Uterus (tissue), 4 donors: ENCODE results near the gene DLGAP3. TPM values are rescaled to one million over a fixed set of nuclear protein-coding genes. Genes with fewer than 3 reads are reported as not detected.
"Not testable (repeated sequence)": the region's sequence is repeated elsewhere in the genome, so short reads cannot be mapped to it uniquely, and the experiment has no call there.

Source experiments
- DNase-seq, 2 donors: peaks; one replicate each; pipeline ENCODE4 v3.0.0-alpha.2; 2019 to 2020
- H3K27ac ChIP-seq, 2 donors: fragments of 200-600 bp; sonication (generic); 1 replicate in 1 of 2; 2 replicates in 1 of 2; pipeline ENCODE4 v1.5.1; 2016 to 2018
- H3K27me3 ChIP-seq, 2 donors: fragments of 200-600 bp; sonication (generic); one replicate each; pipeline ENCODE4 v1.5.1; 2018 to 2019; ENCODE audit warnings: control low read depth in 1 of 2
- H3K36me3 ChIP-seq, 2 donors: fragments of 200-600 bp; sonication (generic); one replicate each; pipeline ENCODE4 v1.5.1; 2019; ENCODE audit warnings: control low read depth in 1 of 2
- H3K4me1 ChIP-seq, 2 donors: fragments of 200-600 bp; sonication (generic); one replicate each; pipeline ENCODE4 v1.5.1; 2018 to 2019; ENCODE audit warnings: control low read depth in 1 of 2
- H3K4me3 ChIP-seq, 2 donors: fragments of 200-600 bp; sonication (generic); 1 replicate in 1 of 2; 2 replicates in 1 of 2; pipeline ENCODE4 v1.5.1; 2018 to 2019; ENCODE audit warnings: mild to moderate bottlenecking in 1 of 2
- H3K9me3 ChIP-seq, 2 donors: fragments of 200-600 bp; sonication (generic); one replicate each; pipeline ENCODE4 v1.5.1; 2019; ENCODE audit warnings: control low read depth in 1 of 2
- CTCF ChIP-seq, 4 experiments: fragments of 200-600 bp in 2 of 4; fragments of 450-650 bp in 2 of 4; sonication (generic) in 2 of 4; IDR thresholded peaks; one replicate each; pipeline ENCODE4 v1.5.1; 2016 to 2019; ENCODE audit warnings: antibody characterized with exemption in 4 of 4, mild to moderate bottlenecking in 2 of 4, moderate library complexity in 1 of 4
- POLR2A ChIP-seq, 2 donors: fragments of 450-650 bp; IDR thresholded peaks; one replicate each; pipeline ENCODE4 v1.6.1; 2016; ENCODE audit warnings: antibody characterized with exemption in 2 of 2, mild to moderate bottlenecking in 1 of 2, moderate library complexity in 1 of 2
- intact Hi-C: fragments of 100-400 bp; cut with DNase I; formaldehyde crosslinking; loops from one replicate; pipeline ENCODE4 v1.15.1; 2023; ENCODE audit warnings: low total_unique reads
- total RNA-seq, 4 donors: library from RNA; depleted of rRNA in 3 of 4; stranded (reverse); fragments of >200 nt in 3 of 4; gene quantifications; one replicate each; pipeline versions ENCODE4 v1.1.0 to v1.2.4, GENCODE V29; 2014 to 2023
- donor health status: DM: yes; HTN: yes; CAD: no.

DLGAP3 gene
- total RNA-seq, 4 donors from 2014 or later, result 0.14 TPM; not detected in 3

GRCh38 chr1:34827341-34827941, 102.0 kb downstream of the DLGAP3 start:
- TF ChIP-seq CTCF (IDR thresholded peaks at IDR 0.05) (no peak), POLR2A (IDR thresholded peaks at IDR 0.05) (no peak)
- no peak for DNase-seq
- intact Hi-C loops, result no loop called here
- H3K27me3 ChIP-seq, result no peaks in the 10 kb centered on the region
- no peaks in the 10 kb centered on the region for H3K9me3 ChIP-seq
- no peak overlapping the region for H3K27ac ChIP-seq
- H3K4me3 ChIP-seq, result no peak overlapping the region
- H3K4me1 ChIP-seq, result no peaks in the 10 kb centered on the region
- H3K36me3 ChIP-seq, result no peaks in the 10 kb centered on the region

GRCh38 chr1:34825455-34826091, 103.9 kb downstream of the DLGAP3 start:
- Histone ChIP-seq H3K4me1 (no peaks in the 10 kb centered on the region), H3K27ac (no peak overlapping the region), H3K9me3 (no peaks in the 10 kb centered on the region), H3K4me3 (no peak overlapping the region), H3K27me3 (no peaks in the 10 kb centered on the region), H3K36me3 (no peaks in the 10 kb centered on the region)
- TF ChIP-seq POLR2A (IDR thresholded peaks at IDR 0.05) (no peak), CTCF (IDR thresholded peaks at IDR 0.05) (no peak)
- intact Hi-C loops, result no loop called here
- no peak for DNase-seq

- Histone ChIP-seq H3K36me3 (no peaks in the 10 kb centered on the region), H3K9me3 (no peaks in the 10 kb centered on the region), H3K4me3 (no peak overlapping the region), H3K4me1 (no peaks in the 10 kb centered on the region), H3K27me3 (no peaks in the 10 kb centered on the region), H3K27ac (no peak overlapping the region)
- no peak for DNase-seq
- intact Hi-C loops, result no loop called here
- TF ChIP-seq CTCF (IDR thresholded peaks at IDR 0.05), result no peak
Measured at GRCh38 chr1:34824817-34825454, 104.5 kb downstream of the DLGAP3 start.

GRCh38 chr1:34822202-34822601, 107.2 kb downstream of the DLGAP3 start:
- no peaks in the 10 kb centered on the region for H3K27me3 ChIP-seq
- H3K4me1 ChIP-seq, result no peaks in the 10 kb centered on the region
- H3K36me3 ChIP-seq, result no peaks in the 10 kb centered on the region
- TF ChIP-seq CTCF (IDR thresholded peaks at IDR 0.05) (no peak), POLR2A (IDR thresholded peaks at IDR 0.05) (no peak)
- H3K4me3 ChIP-seq, result no peak overlapping the region
- no peak for DNase-seq
- H3K27ac ChIP-seq, result no peak overlapping the region
- intact Hi-C loops, result no loop called here
- no peaks in the 10 kb centered on the region for H3K9me3 ChIP-seq

- H3K27ac ChIP-seq, DNase-seq, H3K4me3 ChIP-seq, H3K4me1 ChIP-seq, intact Hi-C loops, H3K36me3 ChIP-seq, H3K27me3 ChIP-seq, H3K9me3 ChIP-seq: not testable (repeated sequence)
Measured at GRCh38 chr1:34818862-34819261, 110.6 kb downstream of the DLGAP3 start.
